GM12872 (cell line): ENCODE results near the gene SANBR.

Experiments used
- TF ChIP-seq, protein P1 (sequence below): IDR thresholded peaks from 3 replicates; pipeline ENCODE4 v1.5.1; 2011; ENCODE audit warnings: low read depth, mild to moderate bottlenecking, low read length, moderate library complexity; ENCODE audit not compliant: insufficient read depth

Gene SANBR

DNA sequence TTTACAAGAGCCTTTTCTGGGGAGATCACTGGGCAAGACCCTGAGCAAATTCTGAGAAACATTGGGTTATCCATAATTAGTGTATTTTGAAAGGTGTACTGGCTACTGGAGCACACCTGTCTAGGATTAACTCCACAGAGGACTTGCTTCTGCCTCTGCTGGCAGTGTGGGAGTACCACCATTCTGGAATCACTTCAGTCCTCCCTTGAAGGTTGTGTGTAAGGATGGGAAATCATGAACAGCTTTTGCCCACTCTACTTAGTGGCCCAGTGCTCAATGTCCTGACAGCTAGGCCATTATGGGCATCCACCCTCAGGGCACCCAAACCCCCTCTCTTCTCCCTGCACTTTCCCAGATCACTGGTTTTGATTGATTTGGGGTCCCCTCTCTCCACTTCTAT, 8.1 kb upstream of the SANBR start:
- TF ChIP-seq, protein P1, sequence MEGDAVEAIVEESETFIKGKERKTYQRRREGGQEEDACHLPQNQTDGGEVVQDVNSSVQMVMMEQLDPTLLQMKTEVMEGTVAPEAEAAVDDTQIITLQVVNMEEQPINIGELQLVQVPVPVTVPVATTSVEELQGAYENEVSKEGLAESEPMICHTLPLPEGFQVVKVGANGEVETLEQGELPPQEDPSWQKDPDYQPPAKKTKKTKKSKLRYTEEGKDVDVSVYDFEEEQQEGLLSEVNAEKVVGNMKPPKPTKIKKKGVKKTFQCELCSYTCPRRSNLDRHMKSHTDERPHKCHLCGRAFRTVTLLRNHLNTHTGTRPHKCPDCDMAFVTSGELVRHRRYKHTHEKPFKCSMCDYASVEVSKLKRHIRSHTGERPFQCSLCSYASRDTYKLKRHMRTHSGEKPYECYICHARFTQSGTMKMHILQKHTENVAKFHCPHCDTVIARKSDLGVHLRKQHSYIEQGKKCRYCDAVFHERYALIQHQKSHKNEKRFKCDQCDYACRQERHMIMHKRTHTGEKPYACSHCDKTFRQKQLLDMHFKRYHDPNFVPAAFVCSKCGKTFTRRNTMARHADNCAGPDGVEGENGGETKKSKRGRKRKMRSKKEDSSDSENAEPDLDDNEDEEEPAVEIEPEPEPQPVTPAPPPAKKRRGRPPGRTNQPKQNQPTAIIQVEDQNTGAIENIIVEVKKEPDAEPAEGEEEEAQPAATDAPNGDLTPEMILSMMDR, result no peak

DNA sequence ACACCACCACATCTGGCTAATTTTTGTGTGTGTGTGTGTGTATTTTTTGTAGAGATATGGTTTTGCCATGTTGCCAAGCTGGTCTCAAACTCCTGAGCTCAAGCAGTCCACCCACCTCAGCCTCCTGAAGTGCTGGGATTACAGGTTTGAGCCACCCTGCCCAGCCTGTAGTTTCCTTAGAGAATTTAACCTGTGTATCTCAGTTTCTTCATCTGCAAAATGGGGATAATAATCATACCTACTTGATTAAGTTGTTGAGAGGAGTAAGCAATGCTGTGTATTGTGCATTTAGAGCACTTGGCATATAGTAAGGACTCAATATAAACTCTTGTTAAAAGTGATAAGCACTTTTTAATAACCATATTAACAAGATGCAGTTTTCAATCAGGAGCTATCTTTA, 6.3 kb upstream of the SANBR start:
- TF ChIP-seq, protein P1, result no peak

DNA sequence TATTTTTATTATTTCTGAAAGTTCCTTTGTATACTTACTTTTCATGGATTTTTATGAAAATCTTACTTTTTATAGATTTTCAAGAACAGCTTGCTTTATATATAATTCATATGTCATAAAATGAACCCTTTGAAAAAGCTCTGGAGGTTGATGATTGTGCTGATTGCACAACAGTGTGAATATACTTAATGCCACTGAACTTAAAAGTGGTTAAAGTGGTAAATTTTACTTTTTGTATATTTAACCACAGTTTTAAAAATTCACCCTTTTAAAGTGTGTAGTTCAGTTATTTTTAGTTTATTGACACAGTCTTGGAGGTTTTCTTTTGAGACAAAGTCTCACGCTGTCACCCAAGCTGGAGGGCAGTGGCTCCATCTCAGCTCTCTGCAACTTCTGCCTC, 8.4 kb downstream of the SANBR start:
- TF ChIP-seq, protein P1, result no peak

DNA sequence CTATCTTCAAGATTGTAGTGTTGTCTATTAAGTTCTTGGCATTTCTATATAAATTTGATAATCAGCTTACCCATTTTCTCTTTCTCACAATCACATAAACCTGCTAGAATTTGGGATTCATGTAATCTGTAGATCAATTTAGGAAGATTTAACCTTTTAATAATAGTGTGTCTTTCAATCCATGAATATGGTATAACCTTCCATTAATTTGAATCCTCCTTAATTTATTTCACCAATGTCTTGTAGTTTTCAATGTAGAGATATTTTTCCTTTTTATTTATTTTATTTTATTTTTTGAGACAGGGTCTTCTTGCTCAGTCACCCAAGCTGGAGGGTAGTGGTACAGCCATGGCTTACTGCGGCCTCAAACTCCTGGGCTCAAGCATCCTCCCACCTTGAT, 20.2 kb downstream of the SANBR start:
- TF ChIP-seq, protein P1, result no peak

DNA sequence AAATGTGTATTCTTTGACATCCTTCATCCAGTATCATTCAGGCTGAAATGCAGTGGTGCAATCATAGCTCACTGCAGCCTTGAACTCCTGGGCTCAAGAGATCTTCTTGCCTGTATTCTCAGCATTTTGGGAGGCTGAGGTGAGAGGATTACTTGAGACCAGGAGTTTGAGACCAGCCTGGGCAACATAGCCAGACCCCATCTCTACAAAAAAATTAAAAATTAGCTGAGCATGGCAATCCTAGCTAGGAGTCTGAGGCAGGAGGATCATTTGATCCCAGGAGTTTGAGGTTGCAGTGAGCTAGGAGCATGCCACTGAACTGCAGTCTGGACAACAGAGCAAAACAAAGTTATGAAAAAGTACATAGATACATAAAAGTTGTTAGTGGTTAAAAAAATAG, 24.1 kb downstream of the SANBR start:
- TF ChIP-seq, protein P1, result no peak

DNA sequence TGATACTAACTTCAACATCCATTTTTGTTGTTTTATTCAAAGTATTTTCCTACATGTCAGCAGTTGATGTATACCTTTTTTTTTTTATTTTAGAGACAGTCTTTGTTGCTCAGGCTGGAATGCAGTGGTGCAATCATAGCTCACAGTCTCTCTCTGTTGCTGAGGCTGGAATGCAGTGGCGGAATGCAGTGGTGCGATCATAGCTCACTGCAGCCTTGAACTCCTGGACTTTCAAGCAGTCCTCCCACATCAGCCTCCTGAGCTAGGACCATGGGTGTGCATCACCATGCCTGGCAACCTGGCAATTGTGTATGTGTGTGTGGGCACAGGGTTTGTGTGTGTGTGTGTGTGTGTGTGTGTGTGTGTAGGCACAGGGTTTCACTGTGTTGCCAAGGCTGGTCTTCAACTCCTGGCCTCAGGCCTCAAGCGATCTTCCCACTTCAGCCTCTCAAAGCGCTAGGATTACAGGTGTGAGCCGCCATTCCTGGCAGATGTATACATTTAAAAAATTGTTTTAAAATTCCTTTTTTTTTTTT, 24.8 kb downstream of the SANBR start:
- TF ChIP-seq, protein P1, result no peak

DNA sequence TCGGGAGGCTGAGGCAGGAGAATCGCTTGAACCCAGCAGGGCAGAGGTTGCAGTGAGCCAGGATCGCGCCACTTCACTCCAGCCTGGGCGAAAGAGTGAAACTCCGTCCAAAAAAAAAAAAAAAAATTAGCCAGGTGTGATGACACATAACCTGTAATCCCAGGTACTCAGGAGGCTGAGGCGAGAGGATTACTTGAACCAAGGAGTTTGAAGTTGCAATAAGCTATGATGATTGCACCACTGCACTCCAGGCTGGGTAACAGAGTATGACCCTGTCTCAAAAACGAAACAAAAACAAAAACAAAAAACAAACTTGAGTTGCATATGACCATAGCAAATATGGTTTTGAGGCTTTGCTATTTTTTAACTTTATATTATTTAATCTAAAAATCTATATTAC, 25.8 kb downstream of the SANBR start:
- TF ChIP-seq, protein P1, result no peak
